Keratinocyte (primary cell): ENCODE measurements around the gene ABCG1. TPM values are rescaled to one million over a fixed set of nuclear protein-coding genes. Genes with fewer than 3 reads are reported as not detected.

Experiments used
- DNase-seq: peaks from one replicate; pipeline ENCODE4 v3.0.0-alpha.2; 2011; ENCODE audit warnings: low read depth, missing footprints, low spot score
- FAIRE-seq: peaks from 2 replicates; lab custom pipeline; 2011; peaks lifted over from hg19 to GRCh38; lab: Jason Lieb, UNC
- H2AFZ ChIP-seq: 2 replicates; pipeline ENCODE4 v1.6.0; 2012; ENCODE audit warnings: low read length, control low read depth, inconsistent platforms; ENCODE audit not compliant: control insufficient read depth
- H3K27ac ChIP-seq: 2 replicates; pipeline ENCODE4 v1.5.1; 2011; ENCODE audit warnings: low read length; ENCODE audit not compliant: control insufficient read depth, insufficient read depth
- H3K27me3 ChIP-seq: 3 replicates; pipeline ENCODE4 v1.6.0; 2011; ENCODE audit warnings: low read length; ENCODE audit not compliant: control insufficient read depth, insufficient read depth; ENCODE audit errors: extremely low read depth
- H3K36me3 ChIP-seq, 2 experiments: 2 replicates in 1 of 2; 3 replicates in 1 of 2; pipeline ENCODE4 v1.5.1; 2011; ENCODE audit warnings: low read length in 2 of 2, mild to moderate bottlenecking in 1 of 2; ENCODE audit not compliant: control insufficient read depth in 2 of 2, insufficient read depth in 2 of 2; ENCODE audit errors: extremely low read depth in 1 of 2
- H3K4me1 ChIP-seq: 3 replicates; pipeline ENCODE4 v1.5.1; 2011; ENCODE audit warnings: low read length; ENCODE audit not compliant: control insufficient read depth, insufficient read depth; ENCODE audit errors: extremely low read depth
- H3K4me2 ChIP-seq: 3 replicates; pipeline ENCODE4 v1.6.0; 2011; ENCODE audit warnings: low read depth, low read length; ENCODE audit not compliant: control insufficient read depth, insufficient read depth; ENCODE audit errors: extremely low read depth
- H3K4me3 ChIP-seq, 3 experiments: fragments of 200-600 bp in 1 of 3; sonication (generic) in 1 of 3; 2 replicates in 2 of 3; 3 replicates in 1 of 3; pipeline ENCODE4 v1.5.1; 2011 to 2016; ENCODE audit warnings: low read length in 3 of 3, mild to moderate bottlenecking in 3 of 3, control low read depth in 2 of 3, inconsistent platforms in 1 of 3, low read depth in 1 of 3, mixed read lengths in 1 of 3, mixed run types in 1 of 3, moderate library complexity in 1 of 3; ENCODE audit not compliant: control insufficient read depth in 2 of 3, insufficient read depth in 2 of 3; ENCODE audit errors: extremely low read depth in 1 of 3
- H3K79me2 ChIP-seq: 2 replicates; pipeline ENCODE4 v1.6.0; 2012; ENCODE audit warnings: low read length; ENCODE audit not compliant: control insufficient read depth, insufficient read depth
- H3K9ac ChIP-seq: 3 replicates; pipeline ENCODE4 v1.6.0; 2011; ENCODE audit warnings: low read length; ENCODE audit not compliant: control insufficient read depth, insufficient read depth; ENCODE audit errors: extremely low read depth
- H3K9me1 ChIP-seq: 3 replicates; pipeline ENCODE4 v1.6.0; 2011; ENCODE audit warnings: low read length; ENCODE audit not compliant: control insufficient read depth, insufficient read depth; ENCODE audit errors: extremely low read depth
- H3K9me3 ChIP-seq: 2 replicates; pipeline ENCODE4 v1.5.1; 2012; ENCODE audit warnings: low read depth, low read length; ENCODE audit not compliant: control insufficient read depth
- H4K20me1 ChIP-seq: 3 replicates; pipeline ENCODE4 v1.6.0; 2011; ENCODE audit warnings: low read length; ENCODE audit not compliant: control insufficient read depth, insufficient read depth; ENCODE audit errors: extremely low read depth
- CTCF ChIP-seq, 3 experiments: IDR thresholded peaks in 1 of 3; conservative IDR thresholded peaks in 1 of 3; optimal IDR thresholded peaks in 1 of 3; 2 replicates in 2 of 3; 3 replicates in 1 of 3; pipeline versions ENCODE3 to v1.5.1; 2011; ENCODE audit warnings: low read length in 3 of 3, mild to moderate bottlenecking in 3 of 3, moderate library complexity in 2 of 3, control low read depth in 1 of 3, inconsistent platforms in 1 of 3; ENCODE audit not compliant: insufficient read depth in 2 of 3; ENCODE audit errors: extremely low read depth in 1 of 3
- EZH2 ChIP-seq: IDR thresholded peaks from one replicate; pipeline ENCODE4 v1.6.1; 2012; ENCODE audit warnings: inconsistent platforms, mild to moderate bottlenecking, low read length, moderate library complexity
- dilution Hi-C: fragments of 300-500 bp; cut with MboI; formaldehyde crosslinking; loops from one replicate; pipeline ENCODE4 v1.7.0; 2020; ENCODE audit warnings: low sequenced_read_pairs; ENCODE audit not compliant: extremely low pct_ligation_motif_present
- polyA plus RNA-seq, 5 experiments: library from polyadenylated mRNA; depleted of rRNA in 3 of 5; stranded (reverse) in 3 of 5; stranded (forward) in 1 of 5; unstranded in 1 of 5; fragments of >200 nt; gene quantifications; 1 replicate in 1 of 5; 2 replicates in 3 of 5; 3 replicates in 1 of 5; pipeline versions ENCODE4 v1.2.1 to v1.2.3, GENCODE V29; 2011 to 2012; ENCODE audit warnings: missing spikeins in 2 of 5, low read depth in 1 of 5, low replicate concordance in 1 of 5

ABCG1 gene
- polyA plus RNA-seq, 1 donor (not counting 4 experiments of a cell fraction or from before 2014, with no cell fraction given) = 3.3 TPM

GRCh38 chr21:42269386-42269785, 50.4 kb downstream of the ABCG1 start:
- Histone ChIP-seq H3K9me3 (no peaks in the 10 kb centered on the region), H3K9ac (no peak overlapping the region), H3K9me1 (no peaks in the 10 kb centered on the region), H3K4me2 (no peak overlapping the region), H2AFZ (no peak overlapping the region), H3K4me3 (no peak overlapping the region), H3K27ac (no peak overlapping the region), H3K36me3 (no peaks in the 10 kb centered on the region), H4K20me1 (no peaks in the 10 kb centered on the region), H3K27me3 (no peaks in the 10 kb centered on the region), H3K79me2 (no peaks in the 10 kb centered on the region), H3K4me1 (no peaks in the 10 kb centered on the region)
- no peak for DNase-seq
- TF ChIP-seq CTCF (optimal IDR thresholded peaks at IDR 0.05 in 1 of 3, IDR thresholded peaks at IDR 0.05 in 1 of 3, conservative IDR thresholded peaks at IDR 0.05 in 1 of 3; ENCODE audit: extremely low read depth in 1 of 3, insufficient read depth in 2 of 3, low read length in 3 of 3) = no peak
- TF ChIP-seq EZH2 = no peak
- dilution Hi-C loops = no loop called here
- FAIRE-seq = no peak

- Histone ChIP-seq H3K4me3 (no peak overlapping the region), H3K4me2 (no peak overlapping the region), H3K79me2 (no peaks in the 10 kb centered on the region), H3K9me3 (no peaks in the 10 kb centered on the region), H4K20me1 (no peaks in the 10 kb centered on the region), H3K27me3 (no peaks in the 10 kb centered on the region), H3K9ac (no peak overlapping the region), H3K4me1 (no peaks in the 10 kb centered on the region), H3K27ac (no peak overlapping the region), H3K36me3 (no peaks in the 10 kb centered on the region), H2AFZ (no peak overlapping the region), H3K9me1 (no peaks in the 10 kb centered on the region)
- TF ChIP-seq EZH2 (no peak), CTCF (optimal IDR thresholded peaks at IDR 0.05 in 1 of 3, IDR thresholded peaks at IDR 0.05 in 1 of 3, conservative IDR thresholded peaks at IDR 0.05 in 1 of 3; ENCODE audit: extremely low read depth in 1 of 3, insufficient read depth in 2 of 3, low read length in 3 of 3) (no peak)
- no peak for DNase-seq
- FAIRE-seq = no peak
- dilution Hi-C loops = no loop called here
Observed at GRCh38 chr21:42271065-42271464, 52.1 kb downstream of the ABCG1 start.
